Memory B cell (primary cell): ENCODE results near the gene NOS1AP.

Source experiments
- ATAC-seq: fragments of 150-1000 bp; cut with Tn5 transposase; 2 replicates; pipeline ENCODE4 v1.10.0; 2021; ENCODE audit warnings: low read depth, mild to moderate bottlenecking, moderate library complexity
- DNase-seq, 2 donors: peaks; one replicate each; pipeline ENCODE4 v3.0.0; 2022; ENCODE audit warnings: low spot score in 2 of 2
- H3K27ac Mint-ChIP-seq: one replicate; pipeline ENCODE4 v1.8.0; 2022; ENCODE audit warnings: mild to moderate bottlenecking, moderate library complexity, mixed read lengths
- H3K27me3 Mint-ChIP-seq: one replicate; pipeline ENCODE4 v1.8.0; 2022; ENCODE audit warnings: mixed read lengths
- H3K36me3 Mint-ChIP-seq: one replicate; pipeline ENCODE4 v1.8.0; 2022; ENCODE audit warnings: mild to moderate bottlenecking, mixed read lengths
- H3K4me1 Mint-ChIP-seq: one replicate; pipeline ENCODE4 v1.8.0; 2022; ENCODE audit warnings: mixed read lengths
- H3K4me3 Mint-ChIP-seq: one replicate; pipeline ENCODE4 v1.8.0; 2022; ENCODE audit warnings: mild to moderate bottlenecking, moderate library complexity, mixed read lengths
- H3K9me3 Mint-ChIP-seq: one replicate; pipeline ENCODE4 v1.8.0; 2022; ENCODE audit warnings: mixed read lengths

NOS1AP gene

GRCh38 chr1:162234571-162234970, 165.1 kb downstream of the NOS1AP start:
- Mint-ChIP-seq H3K27me3 (peaks cover 4% of the 10 kb centered on the region), H3K36me3 (no peaks in the 10 kb centered on the region), H3K4me1 (peaks cover 8% of the 10 kb centered on the region), H3K27ac (no peak overlapping the region), H3K4me3 (no peak overlapping the region), H3K9me3 (no peaks in the 10 kb centered on the region)
- no peak for ATAC-seq
- no peak for DNase-seq

- no peak overlapping the region for H3K27ac Mint-ChIP-seq
- DNase-seq = no peak
- peaks cover 4% of the 10 kb centered on the region for H3K27me3 Mint-ChIP-seq
- no peaks in the 10 kb centered on the region for H3K36me3 Mint-ChIP-seq
- H3K4me1 Mint-ChIP-seq = peaks cover 3% of the 10 kb centered on the region
- no peak for ATAC-seq
- no peak overlapping the region for H3K4me3 Mint-ChIP-seq
- no peaks in the 10 kb centered on the region for H3K9me3 Mint-ChIP-seq
These were observed 165.8 kb downstream of the NOS1AP start for GRCh38 chr1:162235241-162235800.

- no peak overlapping the region for H3K4me3 Mint-ChIP-seq
- no peak overlapping the region for H3K27ac Mint-ChIP-seq
- DNase-seq = no peak
- H3K27me3 Mint-ChIP-seq = peaks cover 12% of the 10 kb centered on the region
- no peaks in the 10 kb centered on the region for H3K9me3 Mint-ChIP-seq
- H3K4me1 Mint-ChIP-seq = no peaks in the 10 kb centered on the region
- no peaks in the 10 kb centered on the region for H3K36me3 Mint-ChIP-seq
- no peak for ATAC-seq
These were observed 166.7 kb downstream of the NOS1AP start for GRCh38 chr1:162236201-162236600.

- no peaks in the 10 kb centered on the region for H3K4me1 Mint-ChIP-seq
- ATAC-seq = no peak
- no peaks in the 10 kb centered on the region for H3K9me3 Mint-ChIP-seq
- no peaks in the 10 kb centered on the region for H3K36me3 Mint-ChIP-seq
- DNase-seq = no peak
- H3K4me3 Mint-ChIP-seq = no peak overlapping the region
- no peak overlapping the region for H3K27ac Mint-ChIP-seq
- H3K27me3 Mint-ChIP-seq = peaks cover 11% of the 10 kb centered on the region
These were observed 167.1 kb downstream of the NOS1AP start for GRCh38 chr1:162236618-162237017.

- Mint-ChIP-seq H3K9me3 (no peaks in the 10 kb centered on the region), H3K36me3 (no peaks in the 10 kb centered on the region), H3K4me3 (no peak overlapping the region), H3K4me1 (no peaks in the 10 kb centered on the region), H3K27me3 (peaks cover 14% of the 10 kb centered on the region), H3K27ac (no peak overlapping the region)
- ATAC-seq (no peak), DNase-seq (no peak)
These were observed 171.1 kb downstream of the NOS1AP start for GRCh38 chr1:162240577-162240976.

- Mint-ChIP-seq H3K4me1 (no peaks in the 10 kb centered on the region), H3K27ac (no peak overlapping the region), H3K9me3 (no peaks in the 10 kb centered on the region), H3K27me3 (peaks cover 16% of the 10 kb centered on the region), H3K36me3 (no peaks in the 10 kb centered on the region), H3K4me3 (no peak overlapping the region)
- DNase-seq = no peak
- ATAC-seq = no peak
These were observed 173.3 kb downstream of the NOS1AP start for GRCh38 chr1:162242804-162243203.

GRCh38 chr1:162248854-162249535, 179.5 kb downstream of the NOS1AP start:
- no peak overlapping the region for H3K27ac Mint-ChIP-seq
- no peaks in the 10 kb centered on the region for H3K9me3 Mint-ChIP-seq
- no peak overlapping the region for H3K4me3 Mint-ChIP-seq
- ATAC-seq (no peak), DNase-seq (no peak)
- no peaks in the 10 kb centered on the region for H3K36me3 Mint-ChIP-seq
- no peaks in the 10 kb centered on the region for H3K4me1 Mint-ChIP-seq
- H3K27me3 Mint-ChIP-seq = peaks cover 3% of the 10 kb centered on the region

- H3K36me3 Mint-ChIP-seq = no peaks in the 10 kb centered on the region
These were observed 180.7 kb downstream of the NOS1AP start for GRCh38 chr1:162250004-162250730.

GRCh38 chr1:162251102-162251501, 181.6 kb downstream of the NOS1AP start:
- H3K36me3 Mint-ChIP-seq = no peaks in the 10 kb centered on the region
- H3K4me3 Mint-ChIP-seq = no peak overlapping the region
- no peak overlapping the region for H3K27ac Mint-ChIP-seq
- no peaks in the 10 kb centered on the region for H3K9me3 Mint-ChIP-seq
- DNase-seq = no peak
- H3K4me1 Mint-ChIP-seq = no peaks in the 10 kb centered on the region
- H3K27me3 Mint-ChIP-seq = peaks cover 3% of the 10 kb centered on the region
- ATAC-seq = no peak

More at GRCh38 chr1:162250004-162250730, 180.7 kb downstream of the NOS1AP start:
- Mint-ChIP-seq H3K4me1 (no peaks in the 10 kb centered on the region), H3K4me3 (no peak overlapping the region), H3K27me3 (peaks cover 3% of the 10 kb centered on the region), H3K9me3 (no peaks in the 10 kb centered on the region), H3K27ac (no peak overlapping the region)
- DNase-seq (no peak), ATAC-seq (no peak)

GRCh38 chr1:162252214-162252613, 182.7 kb downstream of the NOS1AP start:
- Mint-ChIP-seq H3K27me3 (peaks cover 6% of the 10 kb centered on the region), H3K9me3 (no peaks in the 10 kb centered on the region), H3K4me3 (no peak overlapping the region), H3K4me1 (no peaks in the 10 kb centered on the region), H3K27ac (no peak overlapping the region), H3K36me3 (no peaks in the 10 kb centered on the region)
- ATAC-seq (no peak), DNase-seq (no peak)

- H3K27ac Mint-ChIP-seq = no peak overlapping the region
- H3K4me3 Mint-ChIP-seq = no peak overlapping the region
- H3K9me3 Mint-ChIP-seq = no peaks in the 10 kb centered on the region
- DNase-seq = no peak
- ATAC-seq = no peak
- H3K27me3 Mint-ChIP-seq = peaks cover 10% of the 10 kb centered on the region
- no peaks in the 10 kb centered on the region for H3K36me3 Mint-ChIP-seq
- H3K4me1 Mint-ChIP-seq = no peaks in the 10 kb centered on the region
These were observed 184.3 kb downstream of the NOS1AP start for GRCh38 chr1:162253790-162254189.

GRCh38 chr1:162256287-162256686, 186.8 kb downstream of the NOS1AP start:
- DNase-seq (no peak), ATAC-seq (no peak)
- no peaks in the 10 kb centered on the region for H3K4me1 Mint-ChIP-seq
- peaks cover 1% of the 10 kb centered on the region for H3K36me3 Mint-ChIP-seq
- no peaks in the 10 kb centered on the region for H3K9me3 Mint-ChIP-seq
- peaks cover 15% of the 10 kb centered on the region for H3K27me3 Mint-ChIP-seq
- no peak overlapping the region for H3K27ac Mint-ChIP-seq
- H3K4me3 Mint-ChIP-seq = no peak overlapping the region

GRCh38 chr1:162258394-162258793, 188.9 kb downstream of the NOS1AP start:
- no peak for DNase-seq
- Mint-ChIP-seq H3K9me3 (no peaks in the 10 kb centered on the region), H3K4me3 (no peak overlapping the region), H3K27ac (no peak overlapping the region), H3K36me3 (peaks cover 1% of the 10 kb centered on the region), H3K4me1 (no peaks in the 10 kb centered on the region), H3K27me3 (peaks cover 14% of the 10 kb centered on the region)
- no peak for ATAC-seq

GRCh38 chr1:162259894-162260455, 190.5 kb downstream of the NOS1AP start:
- H3K27ac Mint-ChIP-seq = no peak overlapping the region
- H3K4me3 Mint-ChIP-seq = no peak overlapping the region
- peaks cover 19% of the 10 kb centered on the region for H3K27me3 Mint-ChIP-seq
- DNase-seq (no peak), ATAC-seq (no peak)
- peaks cover 1% of the 10 kb centered on the region for H3K36me3 Mint-ChIP-seq
- no peaks in the 10 kb centered on the region for H3K9me3 Mint-ChIP-seq
- H3K4me1 Mint-ChIP-seq = no peaks in the 10 kb centered on the region
